GM15510 (cell line): Measurements from ENCODE around the gene GAL3ST3.
A peak's percentile ranks its signal among the peaks of the same experiment; 100 is the strongest.

ENCODE experiments used
- POLR2A ChIP-seq: IDR thresholded peaks from 3 replicates; pipeline ENCODE4 v1.6.1; 2011; ENCODE audit warnings: borderline replicate concordance; ENCODE audit not compliant: insufficient read length; ENCODE audit errors: extremely low read depth

GAL3ST3 gene

DNA sequence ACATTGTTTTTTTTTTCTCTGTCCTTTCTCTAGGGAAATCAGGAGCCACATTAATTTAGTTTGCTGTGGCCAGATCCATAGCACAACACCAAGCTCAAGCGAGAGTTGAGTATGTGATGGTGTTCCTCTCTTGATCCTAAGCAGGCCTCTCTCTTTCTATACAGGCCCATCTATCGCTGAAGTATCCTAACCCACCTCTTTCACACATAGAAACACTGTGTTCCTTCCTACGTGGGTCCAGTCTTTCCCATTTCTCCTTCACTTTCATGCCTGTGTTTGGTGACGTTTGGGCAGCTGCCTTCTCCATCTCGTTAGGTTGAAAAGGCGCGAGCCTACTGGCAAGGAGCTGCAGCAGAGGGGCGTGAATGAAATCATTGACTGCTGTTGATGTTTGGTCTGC is 23.6 kb upstream of the GAL3ST3 start:
- no peak for TF ChIP-seq POLR2A

DNA sequence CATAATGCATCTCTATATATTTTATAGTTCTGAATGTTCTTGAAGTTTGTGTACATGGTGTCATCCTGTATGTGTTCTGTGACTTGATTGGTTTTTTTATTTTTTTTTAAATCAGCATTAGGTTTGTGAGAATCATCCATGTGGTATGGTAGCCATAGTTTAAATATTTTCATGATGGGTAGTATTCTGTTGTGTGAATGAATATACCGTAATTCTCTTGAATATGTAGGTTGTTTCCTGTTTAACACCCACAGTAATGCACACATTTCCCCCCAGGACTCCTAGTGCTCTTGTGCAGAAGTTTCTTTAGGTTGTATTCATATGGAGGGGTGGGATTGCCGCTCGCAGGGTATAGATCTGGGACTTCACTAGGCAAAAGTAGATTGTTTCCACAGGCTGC is 23.1 kb upstream of the GAL3ST3 start:
- no peak for TF ChIP-seq POLR2A

- TF ChIP-seq POLR2A: no peak
Observed at GRCh38 chr11:66071381-66071801, 22.4 kb upstream of the GAL3ST3 start.

DNA sequence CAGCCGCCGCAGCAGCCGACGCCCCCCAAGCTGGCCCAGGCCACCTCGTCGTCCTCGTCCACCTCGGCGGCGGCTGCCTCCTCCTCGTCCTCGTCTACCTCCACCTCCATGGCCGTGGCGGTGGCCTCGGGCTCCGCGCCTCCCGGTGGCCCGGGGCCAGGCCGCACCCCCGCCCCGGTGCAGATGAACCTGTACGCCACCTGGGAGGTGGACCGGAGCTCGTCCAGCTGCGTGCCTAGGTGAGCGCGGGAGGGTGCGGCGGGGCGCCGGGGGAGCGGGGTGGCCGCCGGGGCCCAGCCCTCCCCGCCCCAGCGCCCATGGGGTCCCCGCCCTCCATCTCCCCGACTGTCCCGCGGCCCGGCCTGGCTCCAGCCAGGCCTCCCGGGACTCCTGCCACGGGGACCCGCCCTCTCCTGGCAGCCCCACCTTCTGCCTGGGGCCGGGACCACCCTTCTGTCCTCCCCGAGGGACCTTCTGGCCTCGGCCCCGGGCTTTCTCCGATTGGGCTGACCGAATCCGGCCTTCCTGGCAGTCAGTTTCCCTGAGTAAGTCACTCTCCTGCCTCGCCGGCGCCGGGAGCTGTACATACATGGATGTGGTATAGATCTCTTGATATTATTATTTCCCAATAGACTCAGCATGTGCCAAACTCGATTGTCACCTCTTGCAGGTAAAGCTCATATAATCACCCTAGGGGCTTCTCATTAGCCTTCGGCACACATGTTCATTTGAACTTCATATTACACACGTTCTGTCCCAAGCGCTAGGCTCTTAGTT is 21.8 kb upstream of the GAL3ST3 start:
- TF ChIP-seq POLR2A: no peak

GRCh38 chr11:66069715-66070603 is 21.0 kb upstream of the GAL3ST3 start, which contains the start of gene PACS1:
PACS1 (plus strand) TSS chr11:66070272; CDS start chr11:66070487, 215 bp downstream.
- peak; percentile 66 for TF ChIP-seq POLR2A

DNA sequence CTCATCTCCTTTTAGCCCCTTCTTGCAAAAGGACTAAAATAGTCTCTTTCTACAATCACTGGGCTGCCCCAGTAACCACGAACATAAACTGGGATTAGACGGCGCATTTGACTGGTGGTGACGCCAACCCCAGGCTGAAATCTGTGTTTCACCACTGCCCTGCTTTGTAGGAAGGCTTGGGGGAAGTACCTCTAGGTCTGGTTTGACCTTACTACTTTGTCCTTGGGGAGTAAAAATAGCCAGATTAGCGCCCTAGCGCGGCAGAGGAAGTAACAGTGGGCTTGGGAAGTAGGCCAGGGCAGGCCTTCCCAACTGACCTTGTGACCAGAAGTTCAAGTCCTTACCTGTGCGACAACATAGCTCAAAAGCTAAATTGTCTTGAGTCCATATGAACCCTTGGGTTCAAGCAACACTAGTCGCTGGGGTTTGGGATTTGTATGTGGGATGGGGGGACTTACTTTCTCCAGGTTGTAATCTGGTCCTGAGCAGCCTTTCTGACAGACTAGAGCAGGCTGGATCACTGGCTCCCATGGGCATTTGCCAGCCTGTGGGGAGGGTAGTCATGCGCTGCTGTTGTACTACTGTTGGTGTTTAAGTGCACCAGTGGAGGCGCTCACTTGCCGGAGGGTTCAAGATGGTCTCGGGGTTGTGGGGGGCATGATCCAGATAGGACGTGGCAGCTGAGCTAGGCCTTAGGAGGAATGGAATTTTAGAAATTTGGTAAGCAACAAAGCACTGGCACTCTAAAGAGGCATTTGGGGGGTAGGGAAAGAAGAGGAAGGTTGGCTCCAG is 20.2 kb upstream of the GAL3ST3 start:
- peak; percentile 8 for TF ChIP-seq POLR2A

- no peak for TF ChIP-seq POLR2A
Observed at GRCh38 chr11:66068154-66068821, 19.3 kb upstream of the GAL3ST3 start.

DNA sequence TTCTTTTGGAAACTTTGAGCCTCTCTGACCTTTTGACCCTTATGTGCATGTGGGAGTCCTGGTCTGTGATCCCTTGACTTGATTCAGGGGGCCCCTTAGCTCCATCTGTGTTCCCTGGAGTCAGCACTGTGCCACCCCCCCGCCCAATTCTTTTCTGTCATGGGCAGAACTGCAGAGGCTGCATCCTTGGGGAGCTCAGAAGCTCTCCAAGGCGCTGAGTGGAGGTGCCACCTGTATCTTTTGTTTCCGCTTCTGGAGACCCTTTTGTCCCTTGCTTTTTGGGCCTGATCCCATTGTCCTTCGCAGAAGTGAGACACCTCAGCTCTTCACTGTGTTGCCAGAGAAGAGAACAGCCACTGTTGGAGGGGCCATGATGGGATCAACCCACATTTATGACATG is 18.7 kb upstream of the GAL3ST3 start:
- TF ChIP-seq POLR2A: no peak

GRCh38 chr11:66066751-66067150 is 17.8 kb upstream of the GAL3ST3 start:
- TF ChIP-seq POLR2A: no peak

- no peak for TF ChIP-seq POLR2A
Observed at GRCh38 chr11:66064571-66064970, 15.6 kb upstream of the GAL3ST3 start.

DNA sequence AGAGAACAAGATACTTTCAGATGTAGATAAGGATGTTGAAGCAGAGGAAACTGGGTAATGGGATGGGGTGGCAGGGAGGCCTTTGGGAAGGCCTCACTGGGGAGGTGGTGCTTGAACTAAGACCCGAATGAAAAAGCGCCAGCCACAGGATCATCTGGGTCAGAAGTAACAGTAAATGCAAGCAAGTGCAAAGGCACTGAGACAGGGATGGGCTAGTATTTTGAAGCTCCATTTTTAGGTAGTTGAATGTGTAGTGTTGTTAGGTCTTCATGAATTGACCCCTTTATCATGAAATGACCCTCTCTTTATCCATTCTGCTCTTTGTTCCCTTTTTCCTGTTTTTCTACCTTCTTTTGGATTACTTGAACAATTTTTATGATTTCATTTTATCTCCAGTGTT is 14.9 kb upstream of the GAL3ST3 start:
- no peak for TF ChIP-seq POLR2A

DNA sequence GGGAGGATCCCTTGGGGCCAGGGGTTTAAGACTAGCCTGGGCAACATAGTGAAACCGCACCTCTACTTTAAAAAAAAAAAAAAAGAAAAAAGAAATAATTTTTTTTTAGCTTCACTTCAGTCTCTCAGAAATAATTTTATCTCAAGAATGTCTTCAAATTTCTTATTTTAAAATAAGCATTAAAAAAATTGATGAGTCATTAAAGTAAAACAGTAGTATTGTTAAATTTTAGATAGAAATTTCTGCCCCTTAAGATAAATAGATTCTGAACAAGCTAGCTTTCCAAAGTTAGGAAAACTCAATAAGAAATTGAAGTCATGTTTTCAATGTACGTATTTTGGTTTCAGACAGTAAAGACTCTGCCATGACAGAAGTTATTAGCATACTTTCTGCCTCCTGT is 13.4 kb upstream of the GAL3ST3 start:
- TF ChIP-seq POLR2A: no peak

DNA sequence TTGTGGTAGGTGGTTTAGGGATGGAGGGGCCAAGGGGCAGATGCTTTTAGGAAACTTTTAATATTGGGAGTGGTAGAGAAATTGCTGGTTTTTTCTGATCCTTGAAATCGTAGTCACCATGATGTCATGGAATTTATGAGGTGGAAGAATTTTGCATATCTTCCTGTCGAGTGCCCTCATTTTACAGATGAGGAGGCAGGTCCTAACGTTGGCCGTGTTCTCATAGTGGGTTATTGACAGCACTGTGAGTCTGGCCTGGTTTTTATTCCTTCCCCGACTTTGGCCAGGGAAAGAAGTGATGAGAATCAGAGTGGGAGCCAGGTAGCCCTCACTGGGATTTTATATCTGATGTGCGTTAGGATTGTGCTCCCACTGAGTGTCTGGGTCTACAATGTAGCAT is 12.3 kb upstream of the GAL3ST3 start:
- no peak for TF ChIP-seq POLR2A

GRCh38 chr11:66059966-66060680 is 11.2 kb upstream of the GAL3ST3 start:
- no peak for TF ChIP-seq POLR2A
